Activated naive CD4-positive, alpha-beta T cell treated with anti-CD3 and anti-CD28 coated beads, Interleukin-2, amount 50 U/mL, for 72 hours (primary cell): ENCODE data around the gene TBC1D22A. TPM values are rescaled to one million over a fixed set of nuclear protein-coding genes. Genes with fewer than 3 reads are reported as not detected.

Experiments used
- ATAC-seq, 2 donors: fragments of 150-1000 bp; cut with Tn5 transposase; 2 replicates each; pipeline ENCODE4 v1.10.0; 2021; ENCODE audit warnings: mild to moderate bottlenecking in 2 of 2, moderate library complexity in 2 of 2
- DNase-seq, 2 donors: peaks; one replicate each; pipeline ENCODE4 v3.0.0; 2021 to 2022; ENCODE audit warnings: low spot score in 2 of 2
- H3K27ac Mint-ChIP-seq, 2 donors: one replicate each; pipeline ENCODE4 v1.8.0; 2022; ENCODE audit warnings: mild to moderate bottlenecking in 2 of 2, mixed read lengths in 2 of 2
- H3K36me3 Mint-ChIP-seq, 2 donors: one replicate each; pipeline ENCODE4 v1.8.0; 2022; ENCODE audit warnings: mixed read lengths in 2 of 2
- H3K9me3 Mint-ChIP-seq, 2 donors: one replicate each; pipeline ENCODE4 v1.8.0; 2022; ENCODE audit warnings: mixed read lengths in 2 of 2
- total RNA-seq, 2 donors: library from RNA; stranded (reverse); gene quantifications; one replicate each; pipeline ENCODE4 v1.2.3, GENCODE V29; 2022

Gene TBC1D22A
- total RNA-seq, 2 donors from 2014 or later, result 17.8 to 50.8 TPM

GRCh38 chr22:46824344-46824909, 62.0 kb downstream of the TBC1D22A start:
- Mint-ChIP-seq H3K27ac (peak overlapping the region in 1 of 2 donors; percentile 31), H3K36me3 (peaks cover 23 to 26% of the 10 kb centered on the region in 2 donors), H3K9me3 (peaks cover 4 to 10% of the 10 kb centered on the region in 2 donors)
- ATAC-seq (no peak), DNase-seq (no peak)

- peaks cover 3 to 6% of the 10 kb centered on the region in 2 donors for H3K9me3 Mint-ChIP-seq
- ATAC-seq (no peak), DNase-seq (no peak)
- no peak overlapping the region for H3K27ac Mint-ChIP-seq
- H3K36me3 Mint-ChIP-seq, result peaks cover 22 to 26% of the 10 kb centered on the region in 2 donors
Observed at GRCh38 chr22:46824980-46825544, 62.6 kb downstream of the TBC1D22A start.

GRCh38 chr22:46826438-46827135, 64.1 kb downstream of the TBC1D22A start:
- H3K36me3 Mint-ChIP-seq, result peaks cover 22% of the 10 kb centered on the region in 2 donors
- DNase-seq (no peak), ATAC-seq (no peak)
- H3K9me3 Mint-ChIP-seq, result no peaks in the 10 kb centered on the region
- H3K27ac Mint-ChIP-seq, result peak overlapping the region in 1 of 2 donors; percentile 45

- DNase-seq (no peak), ATAC-seq (no peak)
- Mint-ChIP-seq H3K9me3 (no peaks in the 10 kb centered on the region), H3K27ac (no peak overlapping the region), H3K36me3 (peaks cover 21 to 22% of the 10 kb centered on the region in 2 donors)
Observed at GRCh38 chr22:46827136-46827780, 64.8 kb downstream of the TBC1D22A start.

- ATAC-seq (no peak), DNase-seq (no peak)
- Mint-ChIP-seq H3K9me3 (no peaks in the 10 kb centered on the region), H3K27ac (no peak overlapping the region), H3K36me3 (peaks cover 18 to 24% of the 10 kb centered on the region in 2 donors)
Observed at GRCh38 chr22:46827781-46828180, 65.3 kb downstream of the TBC1D22A start.

GRCh38 chr22:46828323-46828900, 66.0 kb downstream of the TBC1D22A start:
- H3K27ac Mint-ChIP-seq, result peak overlapping the region in 1 of 2 donors; percentile 65
- peaks cover 0 to 3% of the 10 kb centered on the region in 2 donors for H3K9me3 Mint-ChIP-seq
- peaks cover 21 to 31% of the 10 kb centered on the region in 2 donors for H3K36me3 Mint-ChIP-seq
- DNase-seq (no peak), ATAC-seq (no peak)

- Mint-ChIP-seq H3K27ac (no peak overlapping the region), H3K9me3 (peaks cover 0 to 5% of the 10 kb centered on the region in 2 donors), H3K36me3 (peaks cover 22 to 40% of the 10 kb centered on the region in 2 donors)
- ATAC-seq (no peak), DNase-seq (no peak)
Observed at GRCh38 chr22:46829117-46829891, 66.9 kb downstream of the TBC1D22A start.

- no peak for ATAC-seq
- DNase-seq, result no peak
- H3K9me3 Mint-ChIP-seq, result peaks cover 4 to 10% of the 10 kb centered on the region in 2 donors
- peak overlapping the region in 1 of 2 donors; percentile 37 for H3K27ac Mint-ChIP-seq
- peaks cover 30 to 48% of the 10 kb centered on the region in 2 donors for H3K36me3 Mint-ChIP-seq
Observed at GRCh38 chr22:46829941-46830715, 67.7 kb downstream of the TBC1D22A start.

- peaks cover 4 to 15% of the 10 kb centered on the region in 2 donors for H3K9me3 Mint-ChIP-seq
- ATAC-seq, result no peak
- H3K27ac Mint-ChIP-seq, result peak overlapping the region in 1 of 2 donors; percentile 48
Observed at GRCh38 chr22:46830841-46831240, 68.4 kb downstream of the TBC1D22A start.

GRCh38 chr22:46833228-46833627, 70.8 kb downstream of the TBC1D22A start:
- H3K27ac Mint-ChIP-seq, result no peak overlapping the region
- ATAC-seq (no peak), DNase-seq (no peak)
- H3K36me3 Mint-ChIP-seq, result peaks cover 27 to 56% of the 10 kb centered on the region in 2 donors
- H3K9me3 Mint-ChIP-seq, result peaks cover 4 to 24% of the 10 kb centered on the region in 2 donors

More at GRCh38 chr22:46830841-46831240, 68.4 kb downstream of the TBC1D22A start:
- H3K36me3 Mint-ChIP-seq, result peaks cover 35 to 54% of the 10 kb centered on the region in 2 donors
- no peak for DNase-seq

GRCh38 chr22:46834021-46834737, 71.7 kb downstream of the TBC1D22A start:
- DNase-seq (no peak), ATAC-seq (no peak)
- no peak overlapping the region for H3K27ac Mint-ChIP-seq
- peaks cover 27 to 56% of the 10 kb centered on the region in 2 donors for H3K36me3 Mint-ChIP-seq
- H3K9me3 Mint-ChIP-seq, result peaks cover 4 to 24% of the 10 kb centered on the region in 2 donors

- H3K27ac Mint-ChIP-seq, result no peak overlapping the region
- no peak for ATAC-seq
- peaks cover 25 to 48% of the 10 kb centered on the region in 2 donors for H3K36me3 Mint-ChIP-seq
- H3K9me3 Mint-ChIP-seq, result peaks cover 4 to 24% of the 10 kb centered on the region in 2 donors
- no peak for DNase-seq
Observed at GRCh38 chr22:46835288-46835687, 72.8 kb downstream of the TBC1D22A start.

GRCh38 chr22:46835693-46836092, 73.2 kb downstream of the TBC1D22A start:
- Mint-ChIP-seq H3K27ac (no peak overlapping the region), H3K9me3 (peaks cover 4 to 24% of the 10 kb centered on the region in 2 donors), H3K36me3 (peaks cover 21 to 45% of the 10 kb centered on the region in 2 donors)
- DNase-seq (no peak), ATAC-seq (no peak)

GRCh38 chr22:46841522-46841921, 79.1 kb downstream of the TBC1D22A start:
- H3K9me3 Mint-ChIP-seq, result peaks cover 0 to 4% of the 10 kb centered on the region in 2 donors

GRCh38 chr22:46842606-46843005, 80.2 kb downstream of the TBC1D22A start:
- no peak for DNase-seq
- Mint-ChIP-seq H3K27ac (peak overlapping the region; percentile 36 to 62), H3K36me3 (no peaks in the 10 kb centered on the region), H3K9me3 (no peaks in the 10 kb centered on the region)
- ATAC-seq, result no peak

More at GRCh38 chr22:46841522-46841921, 79.1 kb downstream of the TBC1D22A start:
- H3K36me3 Mint-ChIP-seq, result peaks cover 0 to 3% of the 10 kb centered on the region in 2 donors
- no peak overlapping the region for H3K27ac Mint-ChIP-seq
- ATAC-seq (no peak), DNase-seq (no peak)
